ENCODE data around the gene ANGPT4. TPM values are rescaled to one million over a fixed set of nuclear protein-coding genes. Genes with fewer than 3 reads are reported as not detected.
"Not testable (repeated sequence)": the region's sequence is repeated elsewhere in the genome, so short reads cannot be mapped to it uniquely, and the experiment has no call there.

ANGPT4 gene
- total RNA-seq, 2 donors from 2014 or later: 0.24 to 1.1 TPM

GRCh38 chr20:911882-912600, 4.1 kb downstream of the ANGPT4 start:
- DNase-seq (ENCODE audit: low spot score): peak; percentile 45
- intact Hi-C loops (cut with DNase I): no loop called here

GRCh38 chr20:910870-911770, 5.0 kb downstream of the ANGPT4 start:
- DNase-seq (ENCODE audit: low spot score): peak; percentile 92
- intact Hi-C loops (cut with DNase I): no loop called here

GRCh38 chr20:910132-910869, 5.8 kb downstream of the ANGPT4 start:
- peak; percentile 80 for DNase-seq (ENCODE audit: low spot score)
- intact Hi-C loops (cut with DNase I): no loop called here

GRCh38 chr20:909641-910040, 6.5 kb downstream of the ANGPT4 start:
- intact Hi-C loops (cut with DNase I): no loop called here
- DNase-seq (ENCODE audit: low spot score): peak; percentile 41

GRCh38 chr20:906703-907270, 9.3 kb downstream of the ANGPT4 start:
- intact Hi-C loops (cut with DNase I): no loop called here
- peak; percentile 83 for DNase-seq (ENCODE audit: low spot score)

- intact Hi-C loops (cut with DNase I): no loop called here
- peak; percentile 59 for DNase-seq (ENCODE audit: low spot score)
Observed at GRCh38 chr20:906001-906520, 10.1 kb downstream of the ANGPT4 start.

- intact Hi-C loops (cut with DNase I): no loop called here
- peak; percentile 73 for DNase-seq (ENCODE audit: low spot score)
Observed at GRCh38 chr20:905396-905961, 10.7 kb downstream of the ANGPT4 start.

GRCh38 chr20:904039-904545, 12.0 kb downstream of the ANGPT4 start:
- DNase-seq (ENCODE audit: low spot score): peak; percentile 3
- intact Hi-C loops (cut with DNase I): no loop called here

GRCh38 chr20:897436-897835, 18.7 kb downstream of the ANGPT4 start:
- intact Hi-C loops (cut with DNase I): not testable (repeated sequence)
- peak; percentile 58 for DNase-seq (ENCODE audit: low spot score)

GRCh38 chr20:896501-897025, 19.6 kb downstream of the ANGPT4 start:
- peak; percentile 41 for DNase-seq (ENCODE audit: low spot score)
- intact Hi-C loops (cut with DNase I): no loop called here

GRCh38 chr20:892371-892770, 23.8 kb downstream of the ANGPT4 start:
- intact Hi-C loops (cut with DNase I): not testable (repeated sequence)

GRCh38 chr20:891706-892080, 24.4 kb downstream of the ANGPT4 start:
- peak; percentile 3 for DNase-seq (ENCODE audit: low spot score)
- intact Hi-C loops (cut with DNase I): no loop called here

More at GRCh38 chr20:892371-892770, 23.8 kb downstream of the ANGPT4 start:
- not testable (repeated sequence) for DNase-seq (ENCODE audit: low spot score)

- intact Hi-C loops (cut with DNase I): no loop called here
- DNase-seq (ENCODE audit: low spot score): peak; percentile 83
Observed at GRCh38 chr20:891058-891705, 25.0 kb downstream of the ANGPT4 start.

GRCh38 chr20:890666-891057, 25.5 kb downstream of the ANGPT4 start:
- intact Hi-C loops (cut with DNase I): no loop called here
- DNase-seq (ENCODE audit: low spot score): peak; percentile 40

- intact Hi-C loops (cut with DNase I): no loop called here
- peak; percentile 62 for DNase-seq (ENCODE audit: low spot score)
Observed at GRCh38 chr20:889932-890463, 26.1 kb downstream of the ANGPT4 start.

GRCh38 chr20:889106-889505, 27.0 kb downstream of the ANGPT4 start:
- DNase-seq (ENCODE audit: low spot score): no peak
- intact Hi-C loops (cut with DNase I): no loop called here

GRCh38 chr20:888057-888456, 28.1 kb downstream of the ANGPT4 start:
- intact Hi-C loops (cut with DNase I): no loop called here
- peak; percentile 49 for DNase-seq (ENCODE audit: low spot score)

- intact Hi-C loops (cut with DNase I): no loop called here
- no peak for DNase-seq (ENCODE audit: low spot score)
Observed at GRCh38 chr20:887137-887536, 29.0 kb downstream of the ANGPT4 start.
